Measurements from ENCODE around the gene TMEM18. TPM values are rescaled to one million over a fixed set of nuclear protein-coding genes. Genes with fewer than 3 reads are reported as not detected.

The TMEM18 gene
- total and polyA plus RNA-seq, 2 experiments from 2014 or later: 35.4 to 47.1 TPM

DNA sequence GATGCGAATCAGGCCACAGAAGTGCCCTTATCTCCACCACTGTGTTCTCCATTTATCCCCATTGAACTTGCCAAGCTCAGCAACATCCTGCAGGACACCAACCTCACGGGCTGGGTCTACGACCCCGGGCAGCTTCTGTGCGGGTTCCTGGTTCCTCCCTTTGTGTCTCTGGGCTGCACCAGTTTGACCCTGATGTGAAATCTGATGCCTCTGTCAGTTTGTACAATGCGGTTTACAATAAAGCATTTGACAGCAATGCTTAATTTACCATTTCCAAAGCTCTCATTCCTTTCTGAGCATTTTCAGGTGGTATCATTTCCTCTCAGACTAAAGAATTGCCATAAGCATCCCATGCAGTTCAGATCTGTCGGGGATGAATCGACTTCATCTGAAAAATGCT, 3.3 kb upstream of the TMEM18 start:
- Histone ChIP-seq H3K9me2 (replicated peaks; ENCODE audit: insufficient read depth) (no peaks in the 10 kb centered on the region), H4K20me1 (ENCODE audit: insufficient read depth, poor library complexity, severe bottlenecking) (peaks cover 10% of the 10 kb centered on the region), H3K4me3 (no peak overlapping the region), H3K27me3 (no peaks in the 10 kb centered on the region), H3K4me2 (no peak overlapping the region), H2AFZ (no peak overlapping the region), H3K4me1 (ENCODE audit: insufficient read depth) (peaks cover 3% of the 10 kb centered on the region), H3K79me2 (peaks cover 10% of the 10 kb centered on the region), H3K9me3 (ENCODE audit: low read depth) (no peaks in the 10 kb centered on the region), H3K36me3 (replicated peaks; ENCODE audit: insufficient read depth, low read depth) (no peaks in the 10 kb centered on the region), H3K27ac (no peak overlapping the region)
- DNase-seq (ENCODE audit: low spot score): no peak
- WGBS (ENCODE audit: low lambda C conversion rate, missing lambda C conversion rate): 83% methylated on average over 8 of the region's 8 CpGs
- TF ChIP-seq EZH2phosphoT487 (IDR thresholded peaks at IDR 0.05; ENCODE audit: low read depth, severe bottlenecking, unreplicated experiment) (no peak), EZH2 (IDR thresholded peaks at IDR 0.05; ENCODE audit: borderline replicate concordance) (no peak)
- TF ChIP-seq, protein P1, sequence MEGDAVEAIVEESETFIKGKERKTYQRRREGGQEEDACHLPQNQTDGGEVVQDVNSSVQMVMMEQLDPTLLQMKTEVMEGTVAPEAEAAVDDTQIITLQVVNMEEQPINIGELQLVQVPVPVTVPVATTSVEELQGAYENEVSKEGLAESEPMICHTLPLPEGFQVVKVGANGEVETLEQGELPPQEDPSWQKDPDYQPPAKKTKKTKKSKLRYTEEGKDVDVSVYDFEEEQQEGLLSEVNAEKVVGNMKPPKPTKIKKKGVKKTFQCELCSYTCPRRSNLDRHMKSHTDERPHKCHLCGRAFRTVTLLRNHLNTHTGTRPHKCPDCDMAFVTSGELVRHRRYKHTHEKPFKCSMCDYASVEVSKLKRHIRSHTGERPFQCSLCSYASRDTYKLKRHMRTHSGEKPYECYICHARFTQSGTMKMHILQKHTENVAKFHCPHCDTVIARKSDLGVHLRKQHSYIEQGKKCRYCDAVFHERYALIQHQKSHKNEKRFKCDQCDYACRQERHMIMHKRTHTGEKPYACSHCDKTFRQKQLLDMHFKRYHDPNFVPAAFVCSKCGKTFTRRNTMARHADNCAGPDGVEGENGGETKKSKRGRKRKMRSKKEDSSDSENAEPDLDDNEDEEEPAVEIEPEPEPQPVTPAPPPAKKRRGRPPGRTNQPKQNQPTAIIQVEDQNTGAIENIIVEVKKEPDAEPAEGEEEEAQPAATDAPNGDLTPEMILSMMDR (IDR thresholded peaks at IDR 0.05; ENCODE audit: poor library complexity): no peak

DNA sequence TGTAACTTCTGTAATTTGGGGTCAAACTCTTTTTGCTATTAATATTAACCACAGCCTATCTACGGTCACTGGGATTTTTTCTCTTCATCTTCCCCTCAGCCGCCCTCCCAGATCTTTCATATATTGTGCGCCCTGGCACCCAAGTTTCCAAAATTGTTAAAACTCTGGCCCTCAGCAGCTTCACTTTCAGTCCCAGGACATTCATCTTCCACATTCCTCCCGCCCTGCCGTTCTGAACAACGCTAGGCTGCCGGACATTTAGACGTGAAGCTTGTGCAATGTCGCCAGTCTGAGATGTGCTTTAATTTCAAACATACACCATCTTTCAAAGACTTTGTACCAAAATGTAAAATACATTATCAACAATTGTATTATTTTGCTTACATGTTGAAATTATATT, 1.8 kb upstream of the TMEM18 start:
- H3K27ac ChIP-seq: no peak overlapping the region
- peaks cover 25% of the 10 kb centered on the region for H4K20me1 ChIP-seq (ENCODE audit: insufficient read depth, poor library complexity, severe bottlenecking)
- no peak overlapping the region for H2AFZ ChIP-seq
- H3K27me3 ChIP-seq: no peaks in the 10 kb centered on the region
- no peak overlapping the region for H3K4me2 ChIP-seq
- H3K36me3 ChIP-seq (replicated peaks; ENCODE audit: insufficient read depth, low read depth): no peaks in the 10 kb centered on the region
- no peak for DNase-seq (ENCODE audit: low spot score)
- no peak for TF ChIP-seq EZH2 (IDR thresholded peaks at IDR 0.05; ENCODE audit: borderline replicate concordance)
- TF ChIP-seq, protein P1 (IDR thresholded peaks at IDR 0.05; ENCODE audit: poor library complexity): no peak
- H3K9me2 ChIP-seq (replicated peaks; ENCODE audit: insufficient read depth): no peaks in the 10 kb centered on the region
- H3K9me3 ChIP-seq (ENCODE audit: low read depth): no peaks in the 10 kb centered on the region
- WGBS (ENCODE audit: low lambda C conversion rate, missing lambda C conversion rate): 98% methylated on average over 9 of the region's 9 CpGs
- peaks cover 9% of the 10 kb centered on the region for H3K4me1 ChIP-seq (ENCODE audit: insufficient read depth)
- no peak overlapping the region for H3K4me3 ChIP-seq
- H3K79me2 ChIP-seq: peaks cover 26% of the 10 kb centered on the region

DNA sequence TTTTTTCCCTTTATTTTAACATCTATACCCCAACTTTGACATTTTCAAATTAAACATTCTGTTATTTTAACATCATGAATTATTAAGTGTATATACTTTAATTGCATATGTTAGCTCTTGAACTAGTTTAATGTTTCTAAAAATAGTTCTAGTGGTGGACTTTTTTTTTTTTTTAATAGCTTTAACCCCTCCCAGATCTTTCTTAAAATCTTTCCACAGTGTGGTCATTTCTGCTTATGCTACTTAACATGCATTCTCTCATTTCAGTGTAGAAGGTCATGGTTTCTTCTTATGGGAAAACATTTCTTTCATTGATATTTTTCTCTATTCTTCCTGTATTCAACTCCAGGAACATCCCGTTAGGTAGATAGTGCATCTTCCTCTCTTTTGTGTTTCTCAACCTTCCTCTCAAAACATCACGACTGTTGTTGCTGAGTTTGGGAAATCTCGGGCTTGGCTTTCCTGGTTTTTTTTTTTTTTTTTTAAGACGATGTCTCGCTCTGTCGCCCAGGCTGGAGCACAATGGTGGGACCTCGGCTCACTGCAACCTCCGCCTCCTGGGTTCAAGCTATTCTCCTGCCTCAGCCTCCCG, 849 bp upstream of the TMEM18 start:
- Histone ChIP-seq H3K79me2 (peaks cover 35% of the 10 kb centered on the region), H3K4me1 (ENCODE audit: insufficient read depth) (peaks cover 9% of the 10 kb centered on the region), H4K20me1 (ENCODE audit: insufficient read depth, poor library complexity, severe bottlenecking) (peaks cover 33% of the 10 kb centered on the region), H2AFZ (peak overlapping the region; percentile 54), H3K4me3 (peak overlapping the region; percentile 47), H3K36me3 (replicated peaks; ENCODE audit: insufficient read depth, low read depth) (no peaks in the 10 kb centered on the region), H3K4me2 (peak overlapping the region; percentile 74), H3K27me3 (no peaks in the 10 kb centered on the region), H3K27ac (peak overlapping the region; percentile 99), H3K9me2 (replicated peaks; ENCODE audit: insufficient read depth) (no peaks in the 10 kb centered on the region), H3K9me3 (ENCODE audit: low read depth) (no peaks in the 10 kb centered on the region)
- WGBS (ENCODE audit: low lambda C conversion rate, missing lambda C conversion rate): 79% methylated on average over 9 of the region's 9 CpGs
- no peak for DNase-seq (ENCODE audit: low spot score)
- TF ChIP-seq, protein P1 (IDR thresholded peaks at IDR 0.05; ENCODE audit: poor library complexity): no peak
- no peak for TF ChIP-seq EZH2 (IDR thresholded peaks at IDR 0.05; ENCODE audit: borderline replicate concordance)
- TF ChIP-seq EZH2phosphoT487 (IDR thresholded peaks at IDR 0.05; ENCODE audit: low read depth, severe bottlenecking, unreplicated experiment): no peak

Measured in hepatocyte (in vitro differentiated cells).